Glutamatergic neuron (in vitro differentiated cells): ENCODE results near the gene TGFBR3. TPM values are rescaled to one million over a fixed set of nuclear protein-coding genes. Genes with fewer than 3 reads are reported as not detected.

Experiments
- DNase-seq: peaks from one replicate; pipeline ENCODE4 v3.0.0; 2022
- H3K27ac Mint-ChIP-seq: one replicate; pipeline ENCODE4 v1.8.0; 2020; ENCODE audit warnings: mild to moderate bottlenecking, mixed read lengths, inconsistent platforms; ENCODE audit not compliant: unreplicated experiment
- H3K27me3 Mint-ChIP-seq: one replicate; pipeline ENCODE4 v1.8.0; 2020; ENCODE audit warnings: mild to moderate bottlenecking, moderate library complexity, mixed read lengths, inconsistent platforms; ENCODE audit not compliant: unreplicated experiment
- H3K36me3 Mint-ChIP-seq: one replicate; pipeline ENCODE4 v1.8.0; 2020; ENCODE audit warnings: mild to moderate bottlenecking, mixed read lengths, inconsistent platforms; ENCODE audit not compliant: unreplicated experiment
- H3K4me1 Mint-ChIP-seq: one replicate; pipeline ENCODE4 v1.8.0; 2020; ENCODE audit warnings: mild to moderate bottlenecking, low read depth, mixed read lengths, inconsistent platforms; ENCODE audit not compliant: unreplicated experiment
- H3K4me3 Mint-ChIP-seq: one replicate; pipeline ENCODE4 v1.8.0; 2020; ENCODE audit warnings: mild to moderate bottlenecking, mixed read lengths, inconsistent platforms; ENCODE audit not compliant: unreplicated experiment
- H3K9me3 Mint-ChIP-seq: one replicate; pipeline ENCODE4 v1.8.0; 2020; ENCODE audit warnings: mild to moderate bottlenecking, moderate library complexity, mixed read lengths, inconsistent platforms; ENCODE audit not compliant: unreplicated experiment
- CTCF ChIP-seq: fragments of 200-600 bp; sonication (generic); IDR thresholded peaks from one replicate; pipeline ENCODE4 v1.5.0; 2021; ENCODE audit not compliant: partially characterized antibody, unreplicated experiment
- total RNA-seq: library from RNA; stranded (reverse); fragmentation: NEBNext Ultra II Directional; extraction: Animal tissue kit (Norgen Biotek cat#: 25700); gene quantifications from one replicate; pipeline ENCODE4 v1.2.1, GENCODE V29; 2021; ENCODE audit not compliant: unreplicated experiment

The TGFBR3 gene
- total RNA-seq, 1 donor from 2014 or later: 0.98 TPM

GRCh38 chr1:91736146-91736714, 149.7 kb downstream of the TGFBR3 start:
- TF ChIP-seq CTCF: no peak
- DNase-seq: no peak
- H3K27me3 Mint-ChIP-seq: no peaks in the 10 kb centered on the region
- H3K9me3 Mint-ChIP-seq: no peaks in the 10 kb centered on the region
- H3K27ac Mint-ChIP-seq: no peak overlapping the region
- no peak overlapping the region for H3K4me3 Mint-ChIP-seq
- H3K36me3 Mint-ChIP-seq: peaks cover 4% of the 10 kb centered on the region
- H3K4me1 Mint-ChIP-seq: peaks cover 1% of the 10 kb centered on the region

GRCh38 chr1:91735266-91735845, 150.6 kb downstream of the TGFBR3 start:
- Mint-ChIP-seq H3K27me3 (no peaks in the 10 kb centered on the region), H3K4me3 (no peak overlapping the region), H3K27ac (no peak overlapping the region), H3K36me3 (peaks cover 4% of the 10 kb centered on the region), H3K4me1 (peaks cover 1% of the 10 kb centered on the region), H3K9me3 (no peaks in the 10 kb centered on the region)
- TF ChIP-seq CTCF: no peak
- DNase-seq: no peak

GRCh38 chr1:91734761-91735160, 151.2 kb downstream of the TGFBR3 start:
- Mint-ChIP-seq H3K4me3 (no peak overlapping the region), H3K36me3 (peaks cover 4% of the 10 kb centered on the region), H3K9me3 (no peaks in the 10 kb centered on the region), H3K27me3 (no peaks in the 10 kb centered on the region), H3K27ac (no peak overlapping the region), H3K4me1 (peaks cover 1% of the 10 kb centered on the region)
- TF ChIP-seq CTCF: no peak
- no peak for DNase-seq

GRCh38 chr1:91733108-91733710, 152.7 kb downstream of the TGFBR3 start:
- Mint-ChIP-seq H3K4me3 (no peak overlapping the region), H3K4me1 (peaks cover 1% of the 10 kb centered on the region), H3K36me3 (no peaks in the 10 kb centered on the region), H3K9me3 (no peaks in the 10 kb centered on the region), H3K27ac (no peak overlapping the region), H3K27me3 (no peaks in the 10 kb centered on the region)
- no peak for TF ChIP-seq CTCF
- DNase-seq: no peak
